Astrocyte of the cerebellum (primary cell): ENCODE data around the gene PUM2.
"Not testable (repeated sequence)": the region's sequence is repeated elsewhere in the genome, so short reads cannot be mapped to it uniquely, and the experiment has no call there.

Source experiments
- DNase-seq: peaks from one replicate; pipeline ENCODE4 v3.0.0-alpha.2; 2011; ENCODE audit warnings: low read depth
- H3K4me3 ChIP-seq: 2 replicates; pipeline ENCODE4 v1.5.1; 2011; ENCODE audit warnings: mild to moderate bottlenecking, low read depth, low read length, moderate library complexity
- CTCF ChIP-seq: IDR thresholded peaks from 2 replicates; pipeline ENCODE4 v1.5.1; 2012; ENCODE audit warnings: low read length, low read depth, moderate library complexity, mild to moderate bottlenecking; ENCODE audit errors: missing control alignments
- in situ Hi-C: cut with HindIII; loops from 2 replicates; pipeline ENCODE4 v1.10.0; 2017; ENCODE audit warnings: low sequenced_read_pairs

Gene PUM2

DNA sequence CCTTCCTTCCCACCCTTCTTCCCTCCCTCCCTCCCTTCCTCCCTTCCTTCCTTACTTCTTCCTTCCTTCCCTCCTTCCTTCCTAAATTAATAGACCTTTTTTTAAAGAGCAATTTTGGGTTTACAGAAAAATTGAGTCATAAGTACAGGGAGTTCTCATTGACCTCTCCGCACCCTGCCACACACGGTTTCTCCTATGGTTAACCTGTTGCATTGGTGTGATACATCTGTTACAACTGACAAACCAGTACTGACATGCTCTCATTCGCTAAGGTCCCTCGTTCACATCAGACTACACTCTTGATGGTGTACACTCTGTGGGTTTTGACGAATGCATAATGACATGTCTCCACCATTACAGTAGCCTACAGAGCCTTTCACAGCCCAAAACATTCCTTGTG, 114.1 kb downstream of the PUM2 start:
- H3K4me3 ChIP-seq: no peak overlapping the region
- no peak for DNase-seq
- no peak for TF ChIP-seq CTCF
- in situ Hi-C loops: no loop called here

DNA sequence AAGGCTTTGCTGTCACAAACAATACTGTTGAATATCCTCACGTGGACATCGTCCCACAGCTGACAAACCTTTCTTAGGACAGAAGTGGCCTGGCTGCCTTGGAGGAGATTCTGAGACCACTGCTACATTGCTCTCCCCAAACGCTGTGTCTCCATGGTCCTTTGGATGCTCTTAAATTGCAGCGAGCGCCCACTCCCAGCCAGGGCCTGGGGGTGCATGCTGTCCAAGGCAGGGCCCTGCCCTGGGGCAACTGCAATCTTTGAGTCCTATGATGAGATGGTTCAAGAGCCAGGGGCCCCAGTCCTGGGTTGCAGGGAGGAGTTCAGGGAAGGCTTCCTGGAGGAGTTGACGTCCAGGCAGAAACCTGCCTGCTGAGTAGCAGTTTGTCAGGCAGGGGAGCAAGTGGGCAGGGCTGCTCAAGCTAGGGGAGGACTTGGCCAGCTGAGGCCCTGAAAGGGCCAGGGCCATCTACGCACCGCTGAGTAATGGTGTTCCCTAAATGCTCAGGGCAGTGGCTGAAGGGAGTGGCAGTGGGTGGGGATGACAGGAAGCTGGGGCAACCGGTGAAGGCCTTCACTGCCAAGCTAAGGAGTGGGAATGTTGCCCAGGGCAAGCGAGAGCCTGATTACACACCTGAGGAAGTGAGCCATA, 114.9 kb downstream of the PUM2 start:
- DNase-seq: no peak
- TF ChIP-seq CTCF: no peak
- H3K4me3 ChIP-seq: no peak overlapping the region
- in situ Hi-C loops: no loop called here

GRCh38 chr2:20234597-20234996, 116.0 kb downstream of the PUM2 start:
- H3K4me3 ChIP-seq, DNase-seq, in situ Hi-C loops: not testable (repeated sequence)

- DNase-seq: no peak
- in situ Hi-C loops: no loop called here
- no peak overlapping the region for H3K4me3 ChIP-seq
- no peak for TF ChIP-seq CTCF
Measured at GRCh38 chr2:20232837-20233207, 117.8 kb downstream of the PUM2 start.

- no peak for DNase-seq
- H3K4me3 ChIP-seq: no peak overlapping the region
- TF ChIP-seq CTCF: no peak
- in situ Hi-C loops: no loop called here
Measured at GRCh38 chr2:20231598-20232026, 119.0 kb downstream of the PUM2 start.

GRCh38 chr2:20231159-20231558, 119.5 kb downstream of the PUM2 start:
- no peak for DNase-seq
- in situ Hi-C loops: no loop called here
- H3K4me3 ChIP-seq: no peak overlapping the region
- TF ChIP-seq CTCF: no peak

DNA sequence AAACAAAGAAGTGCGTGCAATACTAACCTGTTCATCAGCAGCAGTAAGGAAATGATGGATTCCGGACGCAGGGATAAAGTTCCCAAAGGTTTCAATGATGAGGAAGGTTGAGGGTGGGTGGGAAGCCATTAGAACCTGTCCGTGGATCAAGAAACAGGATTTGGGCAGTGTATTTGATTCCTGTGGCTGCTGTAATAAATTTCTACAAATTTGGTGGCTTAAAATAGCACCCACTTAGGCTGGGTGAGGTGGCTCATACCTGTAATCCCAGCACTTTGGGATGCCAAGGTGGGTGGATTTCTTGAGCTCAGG, 120.6 kb downstream of the PUM2 start:
- TF ChIP-seq CTCF: no peak
- in situ Hi-C loops: no loop called here
- no peak for DNase-seq
- no peak overlapping the region for H3K4me3 ChIP-seq
